HepG2 (cell line): Measurements from ENCODE around the gene ANKRD13D. TPM values are rescaled to one million over a fixed set of nuclear protein-coding genes. Genes with fewer than 3 reads are reported as not detected.

Experiments
- ATAC-seq: fragments of 200-7000 bp; cut with Tn5 transposase; 3 replicates; pipeline ENCODE4 v1.9.1; 2020; ENCODE audit warnings: mild to moderate bottlenecking, moderate library complexity
- BruUV-seq: library from RNA; stranded (reverse); fragments of 400-500 nt; replicated peaks from 2 replicates; lab custom pipeline; 2021; lab: Mats Ljungman, UMichigan
- CTCF ChIA-PET: fragments of 300-600 bp; formaldehyde crosslinking; extraction: SDS; loops from one replicate; lab custom pipeline; 2021; ENCODE audit warnings: low total read pairs, inconsistent platforms, low intra/inter-chr PET ratio; lab: Yijun Ruan, JAX
- POLR2A ChIA-PET: fragments of 350-600 bp; sonication (Branson Sonifier 250); formaldehyde crosslinking; loops from one replicate; lab custom pipeline; 2020; ENCODE audit warnings: antibody characterized with exemption, inconsistent platforms; lab: Yijun Ruan, JAX
- DNase-seq: peaks from one replicate; pipeline ENCODE4 v3.0.0-alpha.2; 2015; ENCODE audit warnings: low spot score
- FAIRE-seq: peaks from 3 replicates; lab custom pipeline; 2011; peaks lifted over from hg19 to GRCh38; lab: Jason Lieb, UNC
- H2AFZ ChIP-seq: one replicate; pipeline ENCODE4 v1.6.1; 2011; ENCODE audit warnings: low read length, inconsistent platforms
- H3K27ac ChIP-seq: fragments of 300-600 bp; 3 replicates; pipeline ENCODE4 v1.8.0; 2011; ENCODE audit warnings: mixed run types, mild to moderate bottlenecking, mixed read lengths, low read length, inconsistent platforms; ENCODE audit not compliant: insufficient read depth; ENCODE audit errors: extremely low read length
- H3K27me3 ChIP-seq, 2 experiments: fragments of 200-600 bp in 1 of 2; 2 replicates in 1 of 2; 3 replicates in 1 of 2; pipeline versions ENCODE4 v1.6.0 to v1.8.0; 2011; ENCODE audit warnings: low read length in 2 of 2, mild to moderate bottlenecking in 2 of 2, moderate library complexity in 2 of 2, inconsistent platforms in 1 of 2; ENCODE audit not compliant: insufficient read depth in 2 of 2, control insufficient read depth in 1 of 2
- H3K36me3 ChIP-seq, 2 experiments: fragments of 200-600 bp in 1 of 2; replicated peaks in 1 of 2; 2 replicates in 1 of 2; 3 replicates in 1 of 2; pipeline versions ENCODE4 v1.5.1 to v1.8.0; 2011; ENCODE audit warnings: low read length in 2 of 2, inconsistent platforms in 1 of 2; ENCODE audit not compliant: insufficient read depth in 2 of 2, control insufficient read depth in 1 of 2
- H3K4me1 ChIP-seq: 2 replicates; pipeline ENCODE4 v1.5.1; 2012; ENCODE audit warnings: low read length, inconsistent platforms; ENCODE audit not compliant: insufficient read depth
- H3K4me2 ChIP-seq: 2 replicates; pipeline ENCODE4 v1.6.0; 2011; ENCODE audit warnings: low read depth, low read length, inconsistent platforms
- H3K4me3 ChIP-seq, 3 experiments: fragments of 200-600 bp in 1 of 3; sonication (generic), shearing (Covaris generic) in 1 of 3; replicated peaks in 1 of 3; 2 replicates each; pipeline ENCODE4 v1.5.1; 2011 to 2016; ENCODE audit warnings: low read length in 3 of 3, inconsistent platforms in 2 of 3, low read depth in 2 of 3, mild to moderate bottlenecking in 2 of 3, control low read depth in 1 of 3, mixed read lengths in 1 of 3; ENCODE audit not compliant: insufficient read depth in 1 of 3
- H3K79me2 ChIP-seq: one replicate; pipeline ENCODE4 v1.6.1; 2011; ENCODE audit warnings: low read length, inconsistent platforms; ENCODE audit not compliant: insufficient read depth
- H3K9ac ChIP-seq: 2 replicates; pipeline ENCODE4 v1.6.0; 2011; ENCODE audit warnings: mild to moderate bottlenecking, low read depth, low read length, inconsistent platforms; ENCODE audit not compliant: insufficient read depth
- H3K9me3 ChIP-seq: 2 replicates; pipeline ENCODE4 v1.5.1; 2012; ENCODE audit warnings: mild to moderate bottlenecking, low read length
- H4K20me1 ChIP-seq: 2 replicates; pipeline ENCODE4 v1.6.0; 2011; ENCODE audit warnings: inconsistent platforms, mild to moderate bottlenecking, low read length, moderate library complexity; ENCODE audit not compliant: insufficient read depth
- ATF4 ChIP-seq, 2 experiments: fragments of 450-650 bp in 1 of 2; sonication (generic) in 1 of 2; formaldehyde crosslinking; IDR thresholded peaks; 2 replicates each; pipeline versions ENCODE4 v1.5.0 to v1.8.0; 2020 to 2022; ENCODE audit warnings: mild to moderate bottlenecking in 1 of 2, missing genetic modification reagents in 1 of 2
- IRF9 ChIP-seq: sonication (generic); formaldehyde crosslinking; IDR thresholded peaks from 2 replicates; pipeline ENCODE4 v1.8.0; 2022; ENCODE audit warnings: missing genetic modification reagents, mild to moderate bottlenecking, borderline replicate concordance
- NCOR1 ChIP-seq: fragments of 200-600 bp; sonication (generic); IDR thresholded peaks from 2 replicates; pipeline ENCODE4 v1.7.0; 2017; ENCODE audit warnings: antibody characterized with exemption, low read length, borderline replicate concordance
- PRDM4 ChIP-seq: sonication (generic); formaldehyde crosslinking; IDR thresholded peaks from 2 replicates; pipeline ENCODE4 v1.9.0; 2021; ENCODE audit warnings: missing genetic modification reagents, borderline replicate concordance
- SRF ChIP-seq: IDR thresholded peaks from 2 replicates; pipeline ENCODE4 v1.6.1; 2011; ENCODE audit warnings: mild to moderate bottlenecking, low read depth, low read length, moderate library complexity
- SRY ChIP-seq: sonication (generic); formaldehyde crosslinking; IDR thresholded peaks from 2 replicates; pipeline ENCODE4 v1.8.0; 2022; ENCODE audit warnings: mild to moderate bottlenecking, missing genetic modification reagents
- THAP7 ChIP-seq: sonication (generic); formaldehyde crosslinking; IDR thresholded peaks from 2 replicates; pipeline ENCODE4 v1.8.1; 2023; ENCODE audit warnings: mild to moderate bottlenecking, missing genetic modification reagents
- TMF1 ChIP-seq: sonication (generic); formaldehyde crosslinking; IDR thresholded peaks from 2 replicates; pipeline ENCODE4 v1.8.1; 2022; ENCODE audit warnings: low read depth, missing genetic modification reagents
- ZNF839 ChIP-seq: sonication (generic); formaldehyde crosslinking; IDR thresholded peaks from 2 replicates; pipeline ENCODE4 v1.4.0; 2020; ENCODE audit warnings: missing genetic modification reagents, mild to moderate bottlenecking, borderline replicate concordance
- ZNF841 ChIP-seq: sonication (generic); formaldehyde crosslinking; IDR thresholded peaks from 2 replicates; pipeline ENCODE4 v1.8.1; 2023; ENCODE audit warnings: missing genetic modification reagents, borderline replicate concordance
- WGBS: methylation state at CpG from one replicate; pipeline ENCODE4 v1.1.6; 2017; ENCODE audit warnings: low lambda C conversion rate; 5-methylcytosine and 5-hydroxymethylcytosine counted together
- in situ Hi-C: cut with HindIII; loops from 2 replicates; pipeline ENCODE4 v1.10.0; 2017; ENCODE audit warnings: low pct_unique_long_range_greater_than_20kb; ENCODE audit not compliant: extremely low pct_ligation_motif_present
- intact Hi-C: fragments of 100-400 bp; cut with micrococcal nuclease; formaldehyde crosslinking; loops from one replicate; pipeline ENCODE4 v1.10.0; 2022; ENCODE audit not compliant: unreplicated experiment
- polyA plus RNA-seq, 8 experiments: library from polyadenylated mRNA; depleted of rRNA in 3 of 8; stranded (reverse) in 7 of 8; unstranded in 1 of 8; fragments of >200 nt; fragmentation: Illumina TruSeq in 4 of 8; extraction: Trizol in 4 of 8; gene quantifications; 2 replicates each; pipeline versions ENCODE4 v1.2.1 to v1.2.3, GENCODE V29; 2011 to 2016; ENCODE audit warnings: low read depth in 4 of 8, missing spikeins in 1 of 8, mixed read lengths in 1 of 8; ENCODE audit not compliant: insufficient read depth in 1 of 8
- total RNA-seq, 5 experiments: library from RNA; depleted of rRNA; stranded (reverse); fragments of >200 nt; fragmentation: Illumina TruSeq; extraction: Trizol; gene quantifications; 2 replicates each; pipeline ENCODE4 v1.2.3, GENCODE V29; 2016; ENCODE audit warnings: low read depth in 1 of 5
- TF ChIP-seq, protein P1 (sequence below): sonication (generic); formaldehyde crosslinking; IDR thresholded peaks from 2 replicates; pipeline ENCODE4 v1.5.1; 2020; ENCODE audit warnings: missing genetic modification reagents, mild to moderate bottlenecking, borderline replicate concordance

Gene ANKRD13D
- total and polyA plus RNA-seq, 2 of the 13 experiments (the other 11 are each of a cell fraction or from before 2014, with no cell fraction given) = 18.6 to 27.3 TPM

DNA sequence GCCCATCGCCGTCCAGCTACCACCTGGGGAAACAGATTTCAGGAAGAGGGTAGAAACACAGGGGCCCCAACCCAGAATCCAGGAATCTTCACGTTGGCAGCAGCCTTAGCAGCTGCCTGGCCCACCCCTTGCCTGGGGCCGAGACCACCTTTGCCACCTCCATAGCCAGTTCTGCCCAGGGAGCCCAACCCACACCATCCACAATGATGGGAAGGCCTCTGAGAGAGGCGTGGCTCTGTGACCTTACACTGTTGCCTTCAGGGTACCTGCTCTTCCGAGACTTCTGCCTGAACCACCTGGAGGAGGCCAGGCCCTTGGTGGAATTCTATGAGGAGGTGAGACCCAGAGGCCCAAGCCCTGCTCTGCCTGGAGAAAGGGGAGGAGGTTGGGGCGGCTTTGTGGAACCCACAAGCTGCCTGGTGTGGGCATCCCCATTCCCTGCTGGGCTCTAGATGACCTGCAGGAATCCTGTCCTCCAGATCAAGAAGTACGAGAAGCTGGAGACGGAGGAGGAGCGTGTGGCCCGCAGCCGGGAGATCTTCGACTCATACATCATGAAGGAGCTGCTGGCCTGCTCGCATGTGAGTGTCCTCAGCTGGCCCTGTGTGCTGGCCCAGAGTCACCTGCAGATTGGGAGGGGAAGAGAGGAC is 10.0 kb upstream of the ANKRD13D start:
- Histone ChIP-seq H4K20me1 (peaks cover 19% of the 10 kb centered on the region; the same call in 1 of the 2 replicates), H3K79me2 (peaks cover 9% of the 10 kb centered on the region), H3K4me2 (no peak overlapping the region), H3K9me3 (no peaks in the 10 kb centered on the region), H3K9ac (no peak overlapping the region), H3K4me3 (no peak overlapping the region), H3K27ac (no peak overlapping the region), H3K27me3 (no peaks in the 10 kb centered on the region), H3K4me1 (peaks cover 6% of the 10 kb centered on the region; the same call in 1 of the 2 replicates), H3K36me3 (peaks cover 38 to 82% of the 10 kb centered on the region in 2 experiments; a peak in 4 of 5 replicates), H2AFZ (no peak overlapping the region)
- intact Hi-C loops (no loop called here), in situ Hi-C loops (no loop called here)
- BruUV-seq = no TSS peak
- CTCF ChIA-PET = no interaction called here
- WGBS = 93% methylated on average over 11 of the region's 14 CpGs
- ATAC-seq = no peak
- POLR2A ChIA-PET = interaction anchor here (1.3 kb wide), 1 partner anchor 10 kb away, joined by 7 read pairs; the partner anchor contains the start of gene ANKRD13D
- no peak for DNase-seq
- no peak for FAIRE-seq
- no peak for TF ChIP-seq NCOR1
- TF ChIP-seq PRDM4 (CRISPR knock-in tag) = no peak
- no peak for TF ChIP-seq TMF1 (CRISPR knock-in tag)
- no peak for TF ChIP-seq ATF4 (CRISPR knock-in tag; IDR thresholded peaks at IDR 0.05)
- TF ChIP-seq ZNF841 = no peak
- TF ChIP-seq SRF = no peak
- TF ChIP-seq ZNF839 (CRISPR knock-in tag) = no peak
- TF ChIP-seq, protein P1, sequence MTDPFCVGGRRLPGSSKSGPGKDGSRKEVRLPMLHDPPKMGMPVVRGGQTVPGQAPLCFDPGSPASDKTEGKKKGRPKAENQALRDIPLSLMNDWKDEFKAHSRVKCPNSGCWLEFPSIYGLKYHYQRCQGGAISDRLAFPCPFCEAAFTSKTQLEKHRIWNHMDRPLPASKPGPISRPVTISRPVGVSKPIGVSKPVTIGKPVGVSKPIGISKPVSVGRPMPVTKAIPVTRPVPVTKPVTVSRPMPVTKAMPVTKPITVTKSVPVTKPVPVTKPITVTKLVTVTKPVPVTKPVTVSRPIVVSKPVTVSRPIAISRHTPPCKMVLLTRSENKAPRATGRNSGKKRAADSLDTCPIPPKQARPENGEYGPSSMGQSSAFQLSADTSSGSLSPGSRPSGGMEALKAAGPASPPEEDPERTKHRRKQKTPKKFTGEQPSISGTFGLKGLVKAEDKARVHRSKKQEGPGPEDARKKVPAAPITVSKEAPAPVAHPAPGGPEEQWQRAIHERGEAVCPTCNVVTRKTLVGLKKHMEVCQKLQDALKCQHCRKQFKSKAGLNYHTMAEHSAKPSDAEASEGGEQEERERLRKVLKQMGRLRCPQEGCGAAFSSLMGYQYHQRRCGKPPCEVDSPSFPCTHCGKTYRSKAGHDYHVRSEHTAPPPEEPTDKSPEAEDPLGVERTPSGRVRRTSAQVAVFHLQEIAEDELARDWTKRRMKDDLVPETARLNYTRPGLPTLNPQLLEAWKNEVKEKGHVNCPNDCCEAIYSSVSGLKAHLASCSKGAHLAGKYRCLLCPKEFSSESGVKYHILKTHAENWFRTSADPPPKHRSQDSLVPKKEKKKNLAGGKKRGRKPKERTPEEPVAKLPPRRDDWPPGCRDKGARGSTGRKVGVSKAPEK = no peak
- TF ChIP-seq THAP7 (CRISPR knock-in tag) = no peak
- TF ChIP-seq SRY = no peak
- TF ChIP-seq IRF9 = no peak
